Fibroblast of mammary gland (primary cell): ENCODE results near the gene CTSG.

Source experiments
- DNase-seq: peaks from one replicate; pipeline ENCODE4 v3.0.0-alpha.2; 2010; ENCODE audit warnings: low read depth
- H3K4me3 ChIP-seq: 2 replicates; pipeline ENCODE4 v1.5.1; 2011; ENCODE audit warnings: low read depth, mild to moderate bottlenecking, low read length, moderate library complexity; ENCODE audit not compliant: control insufficient read depth
- CTCF ChIP-seq: conservative IDR thresholded peaks from 2 replicates; pipeline ENCODE4 v1.5.1; 2011; ENCODE audit warnings: low read depth, low read length, inconsistent platforms; ENCODE audit not compliant: control insufficient read depth, insufficient read depth

Gene CTSG

GRCh38 chr14:24576182-24576581 is at the start of gene CTSG:
Gene CTSG, minus strand, starts transcription at chr14:24576250. Its CDS starts 27 bp downstream, at chr14:24576223.
- no peak for TF ChIP-seq CTCF
- no peak within 1 kb of the TSS for H3K4me3 ChIP-seq
- no peak for DNase-seq

GRCh38 chr14:24613747-24614146 is 37.7 kb upstream of the CTSG start:
- H3K4me3 ChIP-seq = no peak overlapping the region
- no peak for DNase-seq
- TF ChIP-seq CTCF = no peak

GRCh38 chr14:24613241-24613640 is 37.2 kb upstream of the CTSG start:
- no peak for TF ChIP-seq CTCF
- DNase-seq = no peak
- no peak overlapping the region for H3K4me3 ChIP-seq

GRCh38 chr14:24612196-24612595 is 36.1 kb upstream of the CTSG start:
- no peak for DNase-seq

GRCh38 chr14:24609655-24610344 is 33.8 kb upstream of the CTSG start, which contains the start of gene GZMH:
Gene GZMH, minus strand, starts transcription at chr14:24609685. Its CDS starts 72 bp downstream, at chr14:24609613.
- TF ChIP-seq CTCF = no peak
- DNase-seq = no peak
- no peak within 1 kb of the TSS for H3K4me3 ChIP-seq

More at GRCh38 chr14:24612196-24612595, 36.1 kb upstream of the CTSG start:
- no peak for TF ChIP-seq CTCF
- H3K4me3 ChIP-seq = no peak overlapping the region

- H3K4me3 ChIP-seq = no peak overlapping the region
- no peak for DNase-seq
- TF ChIP-seq CTCF = no peak
These were observed 31.8 kb upstream of the CTSG start for GRCh38 chr14:24607635-24608514.
